Adipocyte (in vitro differentiated cells): ENCODE measurements around the gene SKP2.

Source experiments
- DNase-seq: peaks from one replicate; pipeline ENCODE4 v3.0.0-alpha.2; 2015; ENCODE audit warnings: low read depth
- H3K27me3 ChIP-seq: replicated peaks from 2 replicates; pipeline ENCODE4 v1.7.0; 2013; ENCODE audit warnings: mild to moderate bottlenecking, low read length, moderate library complexity; ENCODE audit not compliant: control insufficient read depth, insufficient read depth
- H3K36me3 ChIP-seq: 2 replicates; pipeline ENCODE4 v1.7.0; 2013; ENCODE audit warnings: low read length, mild to moderate bottlenecking, moderate library complexity; ENCODE audit not compliant: control insufficient read depth, insufficient read depth, severe bottlenecking
- H3K4me1 ChIP-seq: 2 replicates; pipeline ENCODE4 v1.7.0; 2013; ENCODE audit warnings: mild to moderate bottlenecking, low read length, moderate library complexity; ENCODE audit not compliant: control insufficient read depth, insufficient read depth
- H3K4me3 ChIP-seq: 2 replicates; pipeline ENCODE4 v1.7.0; 2013; ENCODE audit warnings: mild to moderate bottlenecking, low read length, moderate library complexity
- H3K9ac ChIP-seq: 2 replicates; pipeline ENCODE4 v1.7.0; 2013; ENCODE audit warnings: mild to moderate bottlenecking, low read length, moderate library complexity
- H3K9me3 ChIP-seq: 2 replicates; pipeline ENCODE4 v1.7.0; 2013; ENCODE audit warnings: mild to moderate bottlenecking, low read length, moderate library complexity; ENCODE audit not compliant: control insufficient read depth

SKP2 gene

DNA sequence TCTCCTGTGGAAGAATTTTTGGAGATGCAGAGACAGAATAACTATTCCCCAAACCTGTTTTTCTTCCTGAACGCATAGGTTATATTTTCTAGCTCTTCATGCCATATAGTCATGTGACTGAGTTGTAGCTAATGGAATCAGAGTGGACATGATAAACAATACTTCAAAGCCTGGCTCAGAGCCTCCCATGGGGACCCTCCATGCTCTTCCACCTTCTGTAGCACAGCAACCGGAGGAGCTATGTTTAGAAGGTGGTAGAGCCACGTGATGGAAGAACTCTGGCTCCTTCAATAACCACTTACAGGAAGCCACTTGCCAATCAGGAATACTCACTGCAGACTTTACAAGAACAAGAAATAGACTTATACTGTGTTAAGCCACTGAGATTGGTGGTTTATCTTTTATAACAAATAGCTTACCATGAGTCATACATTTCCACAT is 50.6 kb downstream of the SKP2 start:
- Histone ChIP-seq H3K9ac (no peak overlapping the region), H3K4me3 (no peak overlapping the region), H3K9me3 (no peaks in the 10 kb centered on the region), H3K4me1 (peaks cover 18% of the 10 kb centered on the region), H3K27me3 (no peaks in the 10 kb centered on the region), H3K36me3 (peaks cover 48% of the 10 kb centered on the region)
- DNase-seq, result peak; percentile 52

DNA sequence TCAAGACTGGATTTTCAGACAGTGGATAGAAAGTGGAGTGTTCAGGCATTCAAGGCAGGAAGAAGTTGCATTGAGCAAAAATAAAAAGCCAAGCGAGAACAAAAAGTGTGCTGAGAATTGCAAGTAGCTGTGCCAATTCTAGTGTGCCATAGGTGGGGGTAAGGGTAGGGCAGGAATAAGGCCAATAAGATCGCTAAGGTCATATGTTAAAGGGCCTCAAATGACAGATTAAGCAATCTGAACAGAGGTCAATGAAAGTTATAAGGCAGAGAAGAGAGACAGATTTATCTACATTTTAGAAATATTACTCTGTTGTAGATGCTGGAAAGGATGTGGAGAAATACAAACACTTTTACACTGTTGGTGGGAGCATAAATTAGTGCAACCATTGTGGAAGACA is 53.4 kb downstream of the SKP2 start:
- Histone ChIP-seq H3K9me3 (no peaks in the 10 kb centered on the region), H3K27me3 (no peaks in the 10 kb centered on the region), H3K36me3 (peaks cover 42% of the 10 kb centered on the region), H3K4me1 (peaks cover 8% of the 10 kb centered on the region), H3K9ac (no peak overlapping the region), H3K4me3 (no peak overlapping the region)
- no peak for DNase-seq

DNA sequence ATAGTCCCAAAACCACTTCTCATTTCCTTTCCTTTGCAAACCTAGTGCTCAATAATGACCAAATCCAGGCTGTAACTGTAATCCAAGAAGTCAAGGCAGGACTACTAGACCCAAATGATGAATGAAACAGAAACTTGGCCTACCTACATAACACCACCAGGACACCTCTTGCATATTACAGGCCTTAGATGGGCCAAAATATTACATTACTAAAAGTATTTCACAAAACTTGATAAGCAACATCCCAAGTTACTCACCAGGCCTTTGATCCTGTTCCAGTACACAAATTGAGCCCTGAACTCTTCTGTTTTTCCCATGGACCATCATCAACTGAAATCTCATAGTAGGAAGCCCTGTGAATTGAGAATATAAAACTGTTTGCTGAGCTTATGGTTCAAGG is 55.0 kb downstream of the SKP2 start:
- Histone ChIP-seq H3K4me1 (peaks cover 8% of the 10 kb centered on the region), H3K9ac (no peak overlapping the region), H3K27me3 (no peaks in the 10 kb centered on the region), H3K9me3 (no peaks in the 10 kb centered on the region), H3K36me3 (peaks cover 50% of the 10 kb centered on the region), H3K4me3 (no peak overlapping the region)
- no peak for DNase-seq

DNA sequence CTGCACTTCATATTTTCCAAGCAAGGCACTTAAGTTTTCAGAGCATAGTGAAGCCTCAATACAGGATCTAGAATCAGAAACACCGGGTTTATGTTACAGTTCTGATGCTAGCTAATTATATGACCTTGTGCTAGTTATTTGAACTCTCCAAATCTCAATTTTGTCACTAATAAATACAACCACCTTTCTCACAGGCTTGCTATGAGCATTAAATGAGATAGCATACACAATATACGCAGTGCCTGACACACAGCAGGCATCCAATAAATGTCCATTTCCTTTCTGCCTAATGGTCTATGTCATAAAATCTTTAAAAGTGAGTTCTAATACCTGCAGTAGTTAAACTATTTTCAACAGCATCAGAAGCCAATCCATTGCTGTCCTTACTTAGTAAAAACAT is 56.9 kb downstream of the SKP2 start:
- H3K36me3 ChIP-seq, result peaks cover 58% of the 10 kb centered on the region
- no peaks in the 10 kb centered on the region for H3K9me3 ChIP-seq
- H3K4me1 ChIP-seq, result no peaks in the 10 kb centered on the region
- no peaks in the 10 kb centered on the region for H3K27me3 ChIP-seq
- no peak overlapping the region for H3K4me3 ChIP-seq
- no peak for DNase-seq
- no peak overlapping the region for H3K9ac ChIP-seq

DNA sequence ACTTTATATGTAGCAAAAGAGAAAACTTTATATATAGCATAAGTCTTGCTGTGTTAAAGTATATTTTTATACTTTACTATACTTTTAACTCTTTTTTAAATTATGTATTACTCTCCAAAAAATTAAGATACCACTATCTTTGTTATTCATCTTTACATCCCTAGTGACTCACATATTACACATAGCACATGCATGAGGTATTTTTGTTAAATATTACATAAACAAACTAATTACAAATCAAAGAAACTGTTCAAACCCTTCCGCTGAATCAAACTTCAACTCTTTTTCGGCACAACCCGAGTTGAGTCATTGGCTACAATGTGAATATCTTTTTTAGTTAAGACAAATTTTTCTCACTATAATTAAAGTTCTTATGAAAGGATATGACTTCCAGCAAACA is 57.8 kb downstream of the SKP2 start:
- peaks cover 60% of the 10 kb centered on the region for H3K36me3 ChIP-seq
- no peak overlapping the region for H3K4me3 ChIP-seq
- H3K4me1 ChIP-seq, result no peaks in the 10 kb centered on the region
- no peaks in the 10 kb centered on the region for H3K27me3 ChIP-seq
- no peaks in the 10 kb centered on the region for H3K9me3 ChIP-seq
- no peak overlapping the region for H3K9ac ChIP-seq
- DNase-seq, result peak; percentile 29

DNA sequence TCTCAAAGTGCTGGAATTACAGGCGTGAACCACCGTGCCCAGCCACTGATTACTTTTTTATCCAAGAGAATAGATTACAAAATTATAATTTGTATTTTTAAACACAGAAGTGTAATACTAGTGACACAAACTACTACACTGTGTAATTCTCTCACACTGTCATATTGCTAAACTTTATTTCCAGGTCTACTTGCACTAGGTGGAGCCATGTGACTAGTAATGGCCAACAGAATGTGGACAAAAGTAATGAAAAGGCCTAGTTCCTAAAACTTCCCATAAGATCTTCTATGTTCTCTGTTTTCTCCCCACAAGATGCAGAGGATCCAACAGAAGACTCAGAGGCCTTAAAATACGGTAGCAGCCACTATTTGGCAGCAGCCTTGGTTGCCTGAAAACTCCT is 62.5 kb downstream of the SKP2 start:
- no peaks in the 10 kb centered on the region for H3K27me3 ChIP-seq
- H3K4me3 ChIP-seq, result no peak overlapping the region
- no peak for DNase-seq
- no peaks in the 10 kb centered on the region for H3K4me1 ChIP-seq
- no peak overlapping the region for H3K9ac ChIP-seq
- H3K36me3 ChIP-seq, result peaks cover 79% of the 10 kb centered on the region
- no peaks in the 10 kb centered on the region for H3K9me3 ChIP-seq

DNA sequence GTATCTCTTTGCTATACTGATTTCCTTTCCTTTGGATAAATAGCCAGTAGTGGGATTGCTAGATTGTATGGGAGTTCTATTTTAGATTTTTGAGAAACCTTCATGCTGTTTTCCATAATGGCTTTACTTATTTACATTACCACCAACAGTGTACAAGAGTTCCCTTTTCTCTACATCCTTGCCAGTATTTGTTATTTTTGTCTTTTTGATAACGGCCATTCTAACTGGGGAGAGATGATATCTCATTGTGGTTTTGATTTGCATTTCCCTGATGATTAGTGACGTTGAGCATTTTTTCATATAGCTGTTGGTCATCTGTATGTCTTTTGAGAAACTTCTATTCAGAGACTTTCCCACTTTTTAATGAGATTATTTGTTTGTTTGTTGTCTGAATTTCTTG is 64.0 kb downstream of the SKP2 start:
- Histone ChIP-seq H3K36me3 (peaks cover 81% of the 10 kb centered on the region), H3K4me3 (no peak overlapping the region), H3K9ac (no peak overlapping the region), H3K27me3 (no peaks in the 10 kb centered on the region), H3K9me3 (no peaks in the 10 kb centered on the region), H3K4me1 (no peaks in the 10 kb centered on the region)
- no peak for DNase-seq

DNA sequence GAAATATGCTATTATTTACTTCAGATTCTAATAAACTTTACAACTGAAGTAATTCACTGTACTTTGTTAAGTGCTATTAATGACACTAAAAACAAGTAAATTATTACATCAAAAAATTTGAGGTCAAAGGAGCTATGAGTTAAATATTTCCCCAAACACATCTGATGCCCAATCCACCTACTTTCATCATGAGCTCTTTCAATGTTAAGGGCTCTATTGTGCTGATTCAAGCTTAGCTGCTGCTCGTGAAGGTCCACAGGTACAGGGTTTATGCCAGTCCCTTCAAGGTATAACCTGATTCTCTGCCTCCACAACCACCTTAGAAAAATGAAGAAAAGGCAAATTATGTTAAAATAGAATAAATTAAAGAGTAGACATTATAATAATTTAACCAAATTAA is 65.7 kb downstream of the SKP2 start:
- Histone ChIP-seq H3K9me3 (no peaks in the 10 kb centered on the region), H3K4me3 (no peak overlapping the region), H3K4me1 (no peaks in the 10 kb centered on the region), H3K27me3 (no peaks in the 10 kb centered on the region), H3K36me3 (peaks cover 80% of the 10 kb centered on the region), H3K9ac (no peak overlapping the region)
- DNase-seq, result no peak

DNA sequence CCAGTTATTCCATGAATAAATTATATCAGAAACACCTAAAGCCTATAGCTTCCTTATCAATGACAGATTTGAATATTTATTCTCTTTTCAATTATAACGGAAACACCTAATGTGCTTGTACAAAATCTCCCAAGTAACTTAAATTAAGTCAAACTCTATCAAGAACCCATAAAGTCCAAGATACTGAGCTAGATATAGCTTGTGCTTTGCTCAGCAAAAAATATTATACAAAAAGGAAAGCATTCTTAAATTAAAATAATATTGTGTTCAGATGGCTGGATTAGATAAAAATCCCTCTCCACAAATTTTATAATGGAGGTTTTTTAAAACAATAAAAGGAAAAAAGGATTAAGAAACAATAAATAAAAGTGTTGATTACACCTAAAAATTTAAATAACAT is 66.1 kb downstream of the SKP2 start:
- H3K9ac ChIP-seq, result no peak overlapping the region
- H3K4me3 ChIP-seq, result no peak overlapping the region
- H3K27me3 ChIP-seq, result no peaks in the 10 kb centered on the region
- H3K36me3 ChIP-seq, result peaks cover 78% of the 10 kb centered on the region
- no peaks in the 10 kb centered on the region for H3K9me3 ChIP-seq
- DNase-seq, result no peak
- no peaks in the 10 kb centered on the region for H3K4me1 ChIP-seq

DNA sequence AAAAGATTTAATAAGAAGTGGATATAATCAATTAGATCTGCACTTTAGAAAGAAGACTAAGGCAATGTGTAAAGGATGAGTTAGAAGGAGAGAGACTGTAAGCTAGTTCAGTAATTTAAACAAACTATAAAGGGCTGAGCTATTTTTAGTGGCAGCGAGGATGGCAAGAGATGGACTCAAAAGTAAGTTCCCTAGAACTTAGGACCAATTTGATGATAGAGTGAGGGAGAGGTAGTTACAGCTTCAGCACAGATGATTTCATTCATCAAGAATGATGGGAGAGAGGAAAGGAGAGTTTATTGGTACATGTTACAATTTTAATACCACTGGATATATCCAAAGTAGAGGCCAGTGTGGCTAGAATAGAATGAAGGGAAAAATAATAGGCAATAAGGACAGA is 70.7 kb downstream of the SKP2 start:
- Histone ChIP-seq H3K27me3 (no peaks in the 10 kb centered on the region), H3K4me3 (no peak overlapping the region), H3K4me1 (no peaks in the 10 kb centered on the region), H3K9ac (no peak overlapping the region), H3K9me3 (no peaks in the 10 kb centered on the region), H3K36me3 (peaks cover 71% of the 10 kb centered on the region)
- DNase-seq, result no peak

DNA sequence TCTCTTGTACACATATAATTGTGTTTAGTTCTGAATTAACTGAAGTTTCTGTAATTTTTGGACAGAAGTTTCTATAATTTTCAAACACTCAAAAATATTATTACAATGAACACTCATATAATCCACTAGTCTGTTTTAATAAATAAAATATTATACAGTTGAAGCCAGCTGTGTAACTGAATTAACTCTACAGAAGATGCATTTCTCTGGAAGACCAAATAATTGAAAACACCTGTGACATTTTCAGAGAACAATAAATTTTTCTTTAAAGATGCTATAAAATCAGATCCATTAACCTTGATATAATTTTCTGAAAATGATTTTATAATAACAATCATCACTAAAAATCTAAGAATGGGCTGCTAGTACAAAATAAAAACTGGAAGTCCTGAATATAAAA is 75.1 kb downstream of the SKP2 start:
- H3K4me3 ChIP-seq, result no peak overlapping the region
- H3K4me1 ChIP-seq, result peaks cover 8% of the 10 kb centered on the region
- no peak overlapping the region for H3K9ac ChIP-seq
- no peaks in the 10 kb centered on the region for H3K9me3 ChIP-seq
- DNase-seq, result peak; percentile 16
- peaks cover 36% of the 10 kb centered on the region for H3K36me3 ChIP-seq
- H3K27me3 ChIP-seq, result no peaks in the 10 kb centered on the region

DNA sequence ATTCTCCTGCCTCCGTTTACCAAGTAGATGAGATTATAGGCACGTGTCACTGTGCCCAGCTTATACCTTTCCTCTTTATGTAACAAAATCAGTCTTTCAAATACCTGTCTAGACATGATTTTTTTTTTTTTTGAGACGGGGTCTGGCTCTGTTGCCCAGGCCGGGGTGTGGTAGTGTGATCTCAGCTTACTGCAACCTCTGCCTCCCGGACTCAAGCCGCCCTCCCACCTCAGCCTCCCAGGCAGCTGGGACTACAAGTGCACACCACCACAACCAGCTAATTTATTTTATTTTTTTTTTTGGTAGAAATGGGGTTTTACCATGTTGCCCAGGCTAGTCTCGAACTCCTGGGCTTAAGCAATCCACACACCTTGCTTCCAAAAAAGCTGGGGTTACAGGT is 76.6 kb downstream of the SKP2 start:
- Histone ChIP-seq H3K9me3 (no peaks in the 10 kb centered on the region), H3K4me3 (no peak overlapping the region), H3K36me3 (peaks cover 27% of the 10 kb centered on the region), H3K4me1 (peaks cover 8% of the 10 kb centered on the region), H3K27me3 (no peaks in the 10 kb centered on the region), H3K9ac (no peak overlapping the region)
- DNase-seq, result no peak
